H9 (cell line): ENCODE measurements around the gene S100P. TPM values are rescaled to one million over a fixed set of nuclear protein-coding genes. Genes with fewer than 3 reads are reported as not detected.

Source experiments
- DNase-seq: peaks from one replicate; pipeline ENCODE4 v3.0.0-alpha.2; 2017
- H2AFZ ChIP-seq: one replicate; pipeline ENCODE4 v1.6.1; 2013; ENCODE audit warnings: mild to moderate bottlenecking, low read length, control low read depth, moderate library complexity
- H2AK5ac ChIP-seq: 2 replicates; pipeline ENCODE4 v1.6.1; 2013; ENCODE audit warnings: low read length, control low read depth, mixed read lengths; ENCODE audit not compliant: insufficient read length
- H2BK120ac ChIP-seq: one replicate; pipeline ENCODE4 v1.6.1; 2013; ENCODE audit warnings: low read depth, mild to moderate bottlenecking, low read length, control low read depth, inconsistent platforms; ENCODE audit not compliant: poor library complexity, severe bottlenecking
- H2BK12ac ChIP-seq: 2 replicates; pipeline ENCODE4 v1.6.1; 2013; ENCODE audit warnings: low read length, control low read depth, mixed read lengths, low read depth; ENCODE audit not compliant: insufficient read length
- H2BK15ac ChIP-seq: 2 replicates; pipeline ENCODE4 v1.6.1; 2013; ENCODE audit warnings: low read depth, low read length, control low read depth
- H2BK20ac ChIP-seq: one replicate; pipeline ENCODE4 v1.6.1; 2013; ENCODE audit warnings: low read depth, mild to moderate bottlenecking, low read length, control low read depth, inconsistent platforms; ENCODE audit not compliant: poor library complexity, severe bottlenecking
- H2BK5ac ChIP-seq: 2 replicates; pipeline ENCODE4 v1.6.1; 2013; ENCODE audit warnings: low read length, control low read depth, mixed read lengths; ENCODE audit not compliant: insufficient read length
- H3K14ac ChIP-seq: 2 replicates; pipeline ENCODE4 v1.6.1; 2013; ENCODE audit warnings: low read length, control low read depth; ENCODE audit not compliant: insufficient read depth
- H3K18ac ChIP-seq: 2 replicates; pipeline ENCODE4 v1.6.1; 2013; ENCODE audit warnings: low read depth, mild to moderate bottlenecking, mixed read lengths, low read length, control low read depth; ENCODE audit not compliant: insufficient read length
- H3K23ac ChIP-seq: 2 replicates; pipeline ENCODE4 v1.6.1; 2013; ENCODE audit warnings: low read length, control low read depth, mixed read lengths, low read depth; ENCODE audit not compliant: insufficient read length
- H3K23me2 ChIP-seq: 2 replicates; pipeline ENCODE4 v1.6.1; 2013; ENCODE audit warnings: low read depth, mild to moderate bottlenecking, mixed read lengths, low read length, control low read depth; ENCODE audit not compliant: insufficient read length, poor library complexity, severe bottlenecking
- H3K27ac ChIP-seq: 2 replicates; pipeline ENCODE4 v1.5.1; 2013; ENCODE audit warnings: low read length, control low read depth, mixed read lengths, low read depth; ENCODE audit not compliant: insufficient read length
- H3K27me3 ChIP-seq: 2 replicates; pipeline ENCODE4 v1.6.1; 2013; ENCODE audit warnings: low read length, control low read depth, inconsistent platforms; ENCODE audit not compliant: insufficient read depth
- H3K4ac ChIP-seq: 2 replicates; pipeline ENCODE4 v1.6.1; 2013; ENCODE audit warnings: low read depth, mild to moderate bottlenecking, control low read depth, inconsistent platforms, low read length, moderate library complexity
- H3K4me1 ChIP-seq: 2 replicates; pipeline ENCODE4 v1.6.1; 2013; ENCODE audit warnings: low read length, control low read depth, inconsistent platforms; ENCODE audit not compliant: insufficient read depth
- H3K4me2 ChIP-seq: 2 replicates; pipeline ENCODE4 v1.6.1; 2013; ENCODE audit warnings: low read length, control low read depth, mixed read lengths; ENCODE audit not compliant: insufficient read length, insufficient read depth
- H3K56ac ChIP-seq: 2 replicates; pipeline ENCODE4 v1.6.1; 2013; ENCODE audit warnings: low read depth, mild to moderate bottlenecking, mixed read lengths, low read length, control low read depth; ENCODE audit not compliant: insufficient read length
- H3K79me1 ChIP-seq: 2 replicates; pipeline ENCODE4 v1.6.1; 2013; ENCODE audit warnings: low read depth, mild to moderate bottlenecking, moderate library complexity, low read length, control low read depth, inconsistent platforms; ENCODE audit not compliant: insufficient read depth, poor library complexity, severe bottlenecking
- H3K79me2 ChIP-seq: 2 replicates; pipeline ENCODE4 v1.6.1; 2013; ENCODE audit warnings: low read length, control low read depth, inconsistent platforms; ENCODE audit not compliant: insufficient read depth
- H3K9ac ChIP-seq: 2 replicates; pipeline ENCODE4 v1.6.1; 2013; ENCODE audit warnings: low read length, control low read depth, mixed read lengths; ENCODE audit not compliant: insufficient read length; ENCODE audit errors: extremely low read depth
- H3K9me3 ChIP-seq: one replicate; pipeline ENCODE4 v1.6.1; 2013; ENCODE audit warnings: low read depth, low read length, inconsistent platforms; ENCODE audit not compliant: control insufficient read depth
- H3T11ph ChIP-seq: one replicate; pipeline ENCODE4 v1.6.1; 2013; ENCODE audit warnings: mild to moderate bottlenecking, low read length, control low read depth, inconsistent platforms
- H4K20me1 ChIP-seq: one replicate; pipeline ENCODE4 v1.6.1; 2013; ENCODE audit not compliant: control insufficient read depth, insufficient read length, insufficient read depth
- H4K5ac ChIP-seq: 2 replicates; pipeline ENCODE4 v1.6.1; 2013; ENCODE audit warnings: low read depth, mild to moderate bottlenecking, mixed read lengths, low read length, control low read depth; ENCODE audit not compliant: insufficient read length
- H4K8ac ChIP-seq: replicated peaks from 2 replicates; pipeline ENCODE4 v1.6.1; 2013; ENCODE audit warnings: low read length, control low read depth, mixed read lengths, low read depth; ENCODE audit not compliant: insufficient read length
- H4K91ac ChIP-seq: 2 replicates; pipeline ENCODE4 v1.6.1; 2013; ENCODE audit warnings: low read depth, mild to moderate bottlenecking, moderate library complexity, mixed read lengths, low read length, control low read depth; ENCODE audit not compliant: insufficient read length
- H3K27ac Mint-ChIP-seq, 3 experiments: 2 replicates in 2 of 3; 3 replicates in 1 of 3; pipeline ENCODE4 v1.8.0; 2020 to 2021; ENCODE audit warnings: mixed read lengths in 3 of 3, mild to moderate bottlenecking in 1 of 3, moderate library complexity in 1 of 3
- H3K27me3 Mint-ChIP-seq: 2 replicates; pipeline ENCODE4 v1.8.0; 2021; ENCODE audit warnings: low read depth, mild to moderate bottlenecking, moderate library complexity, mixed read lengths
- H3K36me3 Mint-ChIP-seq, 3 experiments: 2 replicates in 2 of 3; 3 replicates in 1 of 3; pipeline ENCODE4 v1.8.0; 2020 to 2021; ENCODE audit warnings: low read depth in 3 of 3, mixed read lengths in 3 of 3; ENCODE audit not compliant: insufficient read depth in 1 of 3
- H3K4me1 Mint-ChIP-seq, 2 experiments: 2 replicates each; pipeline ENCODE4 v1.8.0; 2020; ENCODE audit warnings: mixed read lengths in 2 of 2
- H3K4me3 Mint-ChIP-seq, 2 experiments: 2 replicates in 1 of 2; 3 replicates in 1 of 2; pipeline ENCODE4 v1.8.0; 2020 to 2021; ENCODE audit warnings: mild to moderate bottlenecking in 2 of 2, mixed read lengths in 2 of 2, moderate library complexity in 1 of 2
- H3K9me3 Mint-ChIP-seq, 2 experiments: 2 replicates in 1 of 2; 3 replicates in 1 of 2; pipeline ENCODE4 v1.8.0; 2020; ENCODE audit warnings: mild to moderate bottlenecking in 2 of 2, mixed read lengths in 2 of 2, moderate library complexity in 1 of 2
- whole genome bisulfite sequencing: extraction: QIAGEN DNeasy Blood & Tissue Kit; methylation state at CpG from one replicate; pipeline ENCODE4 v1.1.7; 2013; ENCODE audit warnings: missing lambda C conversion rate, low lambda C conversion rate, mixed read lengths; ENCODE audit not compliant: insufficient read length; ENCODE audit errors: extremely low coverage; 5-methylcytosine and 5-hydroxymethylcytosine counted together
- total RNA-seq: library from RNA; stranded (reverse); gene quantifications from 2 replicates; pipeline ENCODE4 v1.2.1, GENCODE V29; 2021
- TF ChIP-seq, protein P1 (sequence below): fragments of 200-600 bp; sonication (generic); conservative IDR thresholded peaks from 3 replicates; pipeline ENCODE4 v1.8.0; 2021; ENCODE audit warnings: antibody characterized with exemption, mild to moderate bottlenecking

The S100P gene
- total RNA-seq, 1 experiment from 2014 or later, result not detected

DNA sequence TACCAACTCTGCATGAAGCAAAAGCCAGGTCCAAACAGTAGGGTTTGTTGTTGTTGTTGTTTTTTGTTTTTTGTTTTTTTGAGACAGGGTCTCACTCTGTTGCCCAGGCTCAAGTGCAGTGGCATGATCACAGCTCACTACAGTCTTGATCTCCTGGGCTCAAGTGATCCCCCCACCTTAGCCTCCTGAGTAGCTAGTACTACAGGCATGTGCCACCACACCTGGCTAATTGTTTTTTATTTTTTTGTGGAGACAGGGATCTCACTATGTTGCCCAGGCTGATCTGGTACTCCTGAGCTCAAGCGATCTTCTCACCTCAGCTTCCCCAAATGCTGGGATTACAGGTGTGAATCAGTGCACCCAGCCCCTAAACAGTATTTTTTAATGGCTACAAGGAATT lies 6.2 kb downstream of the S100P start:
- Histone ChIP-seq H3K27me3 (no peaks in the 10 kb centered on the region), H4K5ac (no peak overlapping the region), H2BK15ac (no peak overlapping the region), H2BK120ac (no peak overlapping the region), H3K4me1 (no peaks in the 10 kb centered on the region), H4K20me1 (no peaks in the 10 kb centered on the region), H2BK5ac (no peak overlapping the region), H2BK20ac (no peak overlapping the region), H3K27ac (no peak overlapping the region), H3K18ac (no peak overlapping the region), H2BK12ac (no peak overlapping the region), H3K4me2 (no peak overlapping the region), H3K4ac (no peak overlapping the region), H3K14ac (no peak overlapping the region), H3K23me2 (no peaks in the 10 kb centered on the region), H3K79me1 (no peaks in the 10 kb centered on the region), H3K9me3 (no peaks in the 10 kb centered on the region), H3T11ph (no peak overlapping the region), H3K9ac (no peak overlapping the region), H3K56ac (no peak overlapping the region), H2AFZ (no peak overlapping the region), H4K8ac (no peak overlapping the region), H2AK5ac (no peak overlapping the region), H4K91ac (no peak overlapping the region), H3K79me2 (peaks cover 2% of the 10 kb centered on the region; the same call in 1 of the 2 replicates), H3K23ac (no peak overlapping the region)
- no peak for DNase-seq
- H3K4me1 Mint-ChIP-seq, result no peaks in the 10 kb centered on the region
- H3K27me3 Mint-ChIP-seq, result no peaks in the 10 kb centered on the region
- H3K36me3 Mint-ChIP-seq, result peaks cover 21 to 32% (median 28%) of the 10 kb centered on the region in 3 experiments
- peaks cover 9 to 19% of the 10 kb centered on the region in 2 experiments for H3K9me3 Mint-ChIP-seq
- no peak overlapping the region for H3K27ac Mint-ChIP-seq
- H3K4me3 Mint-ChIP-seq, result no peak overlapping the region
- TF ChIP-seq, protein P1, sequence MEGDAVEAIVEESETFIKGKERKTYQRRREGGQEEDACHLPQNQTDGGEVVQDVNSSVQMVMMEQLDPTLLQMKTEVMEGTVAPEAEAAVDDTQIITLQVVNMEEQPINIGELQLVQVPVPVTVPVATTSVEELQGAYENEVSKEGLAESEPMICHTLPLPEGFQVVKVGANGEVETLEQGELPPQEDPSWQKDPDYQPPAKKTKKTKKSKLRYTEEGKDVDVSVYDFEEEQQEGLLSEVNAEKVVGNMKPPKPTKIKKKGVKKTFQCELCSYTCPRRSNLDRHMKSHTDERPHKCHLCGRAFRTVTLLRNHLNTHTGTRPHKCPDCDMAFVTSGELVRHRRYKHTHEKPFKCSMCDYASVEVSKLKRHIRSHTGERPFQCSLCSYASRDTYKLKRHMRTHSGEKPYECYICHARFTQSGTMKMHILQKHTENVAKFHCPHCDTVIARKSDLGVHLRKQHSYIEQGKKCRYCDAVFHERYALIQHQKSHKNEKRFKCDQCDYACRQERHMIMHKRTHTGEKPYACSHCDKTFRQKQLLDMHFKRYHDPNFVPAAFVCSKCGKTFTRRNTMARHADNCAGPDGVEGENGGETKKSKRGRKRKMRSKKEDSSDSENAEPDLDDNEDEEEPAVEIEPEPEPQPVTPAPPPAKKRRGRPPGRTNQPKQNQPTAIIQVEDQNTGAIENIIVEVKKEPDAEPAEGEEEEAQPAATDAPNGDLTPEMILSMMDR, result no peak
- no CpG with 5 or more reads among the region's 1 CpG for WGBS
